ENCODE data around the gene ACAT1. TPM values are rescaled to one million over a fixed set of nuclear protein-coding genes. Genes with fewer than 3 reads are reported as not detected.
"Not testable (repeated sequence)": the region's sequence is repeated elsewhere in the genome, so short reads cannot be mapped to it uniquely, and the experiment has no call there.

Gene ACAT1
- total RNA-seq, 1 donor from 2014 or later = 39.4 TPM

DNA sequence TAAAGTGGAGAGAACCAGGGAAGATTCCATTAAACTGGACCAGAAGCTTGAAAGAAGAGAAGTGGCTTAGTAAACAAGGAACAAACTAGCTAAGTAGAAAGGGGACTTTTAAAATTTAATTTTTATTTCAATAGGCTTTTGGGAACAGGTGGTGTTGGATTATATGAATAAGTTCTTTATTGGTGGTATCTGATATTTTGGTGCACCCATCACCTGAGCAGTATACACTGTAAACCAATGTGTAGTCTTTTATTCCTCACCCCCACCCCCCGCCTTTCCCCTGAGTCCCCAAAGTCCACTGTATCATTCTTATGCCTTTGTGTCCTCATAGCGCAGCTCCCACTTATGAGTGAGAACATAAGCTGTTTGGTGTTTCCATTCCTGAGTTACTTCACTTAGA lies 7.4 kb downstream of the ACAT1 start:
- Mint-ChIP-seq H3K36me3 (ENCODE audit: unreplicated experiment) (no peaks in the 10 kb centered on the region), H3K9me3 (ENCODE audit: unreplicated experiment) (no peaks in the 10 kb centered on the region), H3K27ac (ENCODE audit: unreplicated experiment) (no peak overlapping the region), H3K27me3 (ENCODE audit: unreplicated experiment) (peaks cover 5% of the 10 kb centered on the region), H3K4me1 (ENCODE audit: low read depth, unreplicated experiment) (peaks cover 2% of the 10 kb centered on the region), H3K4me3 (ENCODE audit: unreplicated experiment) (no peak overlapping the region)
- TF ChIP-seq, protein P1, sequence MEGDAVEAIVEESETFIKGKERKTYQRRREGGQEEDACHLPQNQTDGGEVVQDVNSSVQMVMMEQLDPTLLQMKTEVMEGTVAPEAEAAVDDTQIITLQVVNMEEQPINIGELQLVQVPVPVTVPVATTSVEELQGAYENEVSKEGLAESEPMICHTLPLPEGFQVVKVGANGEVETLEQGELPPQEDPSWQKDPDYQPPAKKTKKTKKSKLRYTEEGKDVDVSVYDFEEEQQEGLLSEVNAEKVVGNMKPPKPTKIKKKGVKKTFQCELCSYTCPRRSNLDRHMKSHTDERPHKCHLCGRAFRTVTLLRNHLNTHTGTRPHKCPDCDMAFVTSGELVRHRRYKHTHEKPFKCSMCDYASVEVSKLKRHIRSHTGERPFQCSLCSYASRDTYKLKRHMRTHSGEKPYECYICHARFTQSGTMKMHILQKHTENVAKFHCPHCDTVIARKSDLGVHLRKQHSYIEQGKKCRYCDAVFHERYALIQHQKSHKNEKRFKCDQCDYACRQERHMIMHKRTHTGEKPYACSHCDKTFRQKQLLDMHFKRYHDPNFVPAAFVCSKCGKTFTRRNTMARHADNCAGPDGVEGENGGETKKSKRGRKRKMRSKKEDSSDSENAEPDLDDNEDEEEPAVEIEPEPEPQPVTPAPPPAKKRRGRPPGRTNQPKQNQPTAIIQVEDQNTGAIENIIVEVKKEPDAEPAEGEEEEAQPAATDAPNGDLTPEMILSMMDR (IDR thresholded peaks at IDR 0.05; ENCODE audit: partially characterized antibody, unreplicated experiment) = no peak
- no peak for DNase-seq

DNA sequence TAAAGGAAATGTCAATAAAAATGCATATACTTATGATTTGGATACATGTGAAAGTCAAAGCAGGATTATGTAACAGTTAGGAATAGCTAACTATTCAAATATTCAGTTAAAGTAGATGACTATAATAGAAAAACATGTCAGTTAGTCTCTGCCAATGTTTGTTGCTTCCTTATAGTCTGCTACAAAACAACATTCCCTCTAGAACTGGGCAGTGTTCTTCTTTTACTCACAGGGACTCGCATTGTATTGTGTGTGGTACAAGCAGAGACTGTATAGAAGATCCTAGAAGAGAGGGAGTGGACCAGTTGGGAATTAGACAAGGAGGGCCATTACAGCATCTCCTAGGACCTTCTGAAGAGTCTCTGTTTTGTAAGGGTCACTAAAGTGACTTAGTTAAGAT lies 10.6 kb downstream of the ACAT1 start:
- H3K9me3 Mint-ChIP-seq (ENCODE audit: unreplicated experiment) = peaks cover under 1% of the 10 kb centered on the region
- DNase-seq = no peak
- no peaks in the 10 kb centered on the region for H3K4me1 Mint-ChIP-seq (ENCODE audit: low read depth, unreplicated experiment)
- H3K4me3 Mint-ChIP-seq (ENCODE audit: unreplicated experiment) = no peak overlapping the region
- TF ChIP-seq, protein P1 (IDR thresholded peaks at IDR 0.05; ENCODE audit: partially characterized antibody, unreplicated experiment) = no peak
- H3K27ac Mint-ChIP-seq (ENCODE audit: unreplicated experiment) = no peak overlapping the region
- H3K27me3 Mint-ChIP-seq (ENCODE audit: unreplicated experiment) = no peaks in the 10 kb centered on the region
- H3K36me3 Mint-ChIP-seq (ENCODE audit: unreplicated experiment) = no peaks in the 10 kb centered on the region

DNA sequence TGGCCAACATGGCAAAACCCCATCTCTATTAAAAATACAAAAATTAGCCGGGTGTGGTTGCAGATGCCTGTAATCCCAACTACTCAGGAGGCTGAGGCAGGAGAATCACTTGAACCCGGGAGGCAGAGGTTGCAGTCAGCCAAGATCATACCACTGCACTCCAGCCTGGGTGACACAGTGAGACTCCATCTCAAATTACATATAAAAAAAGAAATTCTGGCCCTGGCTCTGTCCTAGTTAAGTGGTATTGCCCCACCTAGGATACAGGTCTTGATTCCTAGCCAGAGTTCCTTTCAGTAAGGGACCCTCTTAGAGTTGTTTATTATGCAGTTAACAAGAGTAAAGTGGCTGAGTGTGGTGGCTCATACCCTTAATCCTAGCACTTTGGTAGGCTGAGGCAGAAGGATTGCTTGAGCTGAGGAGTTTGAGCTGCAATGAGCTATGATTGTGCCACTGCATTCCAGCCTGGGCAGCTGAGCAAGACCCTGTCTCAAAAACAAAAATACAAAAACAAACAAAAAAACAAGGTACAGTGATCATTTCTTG lies 11.7 kb downstream of the ACAT1 start:
- H3K4me3 Mint-ChIP-seq (ENCODE audit: unreplicated experiment); H3K27ac Mint-ChIP-seq (ENCODE audit: unreplicated experiment); H3K27me3 Mint-ChIP-seq (ENCODE audit: unreplicated experiment); H3K4me1 Mint-ChIP-seq (ENCODE audit: low read depth, unreplicated experiment); DNase-seq; H3K9me3 Mint-ChIP-seq (ENCODE audit: unreplicated experiment); H3K36me3 Mint-ChIP-seq (ENCODE audit: unreplicated experiment): not testable (repeated sequence)

DNA sequence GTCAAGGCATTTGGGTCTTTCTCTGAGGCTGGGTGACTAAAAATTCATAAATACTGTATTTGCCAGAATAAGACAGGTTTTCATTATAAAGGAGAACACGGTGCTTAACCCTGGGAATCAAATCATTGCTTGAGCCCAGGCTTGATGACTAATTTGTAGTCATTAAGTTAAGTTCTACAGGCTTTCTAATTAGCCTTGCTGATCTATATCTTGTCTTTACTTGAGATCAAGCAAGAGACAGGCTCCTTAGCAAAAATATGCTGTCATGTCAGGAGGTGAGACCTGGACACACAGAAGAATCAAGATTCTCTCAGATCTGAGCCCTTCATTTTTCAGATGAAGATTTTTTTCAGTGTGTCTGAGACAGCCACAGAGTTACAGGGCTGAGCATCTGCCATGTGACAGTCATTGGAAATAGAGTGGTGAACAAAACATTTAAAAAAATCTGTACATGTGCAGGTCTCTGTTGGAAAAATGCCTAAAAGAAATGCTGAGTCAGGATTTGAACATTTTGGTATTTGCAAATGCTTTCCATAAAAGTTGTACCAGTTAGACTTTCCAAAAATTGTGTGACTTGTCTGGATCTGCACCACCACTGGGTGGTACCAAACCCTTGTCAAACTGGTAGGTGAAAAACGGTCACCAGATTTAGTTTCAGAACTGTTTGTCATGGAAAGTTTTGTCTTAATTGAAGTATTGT lies 14.6 kb downstream of the ACAT1 start:
- Mint-ChIP-seq H3K9me3 (ENCODE audit: unreplicated experiment) (peaks cover 1% of the 10 kb centered on the region), H3K27me3 (ENCODE audit: unreplicated experiment) (no peaks in the 10 kb centered on the region), H3K27ac (ENCODE audit: unreplicated experiment) (no peak overlapping the region), H3K4me3 (ENCODE audit: unreplicated experiment) (no peak overlapping the region), H3K36me3 (ENCODE audit: unreplicated experiment) (no peaks in the 10 kb centered on the region), H3K4me1 (ENCODE audit: low read depth, unreplicated experiment) (no peaks in the 10 kb centered on the region)
- no peak for DNase-seq
- TF ChIP-seq, protein P1 (IDR thresholded peaks at IDR 0.05; ENCODE audit: partially characterized antibody, unreplicated experiment) = no peak

DNA sequence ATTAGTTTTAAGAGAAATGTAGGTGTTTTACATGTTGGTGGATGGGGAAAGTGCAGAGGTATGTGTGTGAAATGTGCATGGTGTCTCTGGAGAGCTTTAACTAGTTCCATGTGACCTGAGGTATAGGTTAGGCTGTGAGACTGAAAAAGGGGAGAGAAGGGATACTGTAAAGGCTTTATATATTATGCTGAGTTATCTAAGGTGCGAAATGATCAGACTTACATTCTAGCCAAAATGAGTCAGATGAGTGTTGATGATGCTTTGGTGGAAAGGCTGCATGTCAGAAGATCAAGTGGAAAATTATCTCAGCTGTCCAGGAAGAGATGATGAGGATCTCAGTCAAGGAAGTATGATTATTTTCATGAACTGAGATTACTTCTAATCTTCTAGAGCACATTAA lies 15.8 kb downstream of the ACAT1 start:
- no peak overlapping the region for H3K27ac Mint-ChIP-seq (ENCODE audit: unreplicated experiment)
- H3K36me3 Mint-ChIP-seq (ENCODE audit: unreplicated experiment) = no peaks in the 10 kb centered on the region
- no peak overlapping the region for H3K4me3 Mint-ChIP-seq (ENCODE audit: unreplicated experiment)
- DNase-seq = no peak
- no peaks in the 10 kb centered on the region for H3K4me1 Mint-ChIP-seq (ENCODE audit: low read depth, unreplicated experiment)
- no peaks in the 10 kb centered on the region for H3K27me3 Mint-ChIP-seq (ENCODE audit: unreplicated experiment)
- H3K9me3 Mint-ChIP-seq (ENCODE audit: unreplicated experiment) = peaks cover 1% of the 10 kb centered on the region
- TF ChIP-seq, protein P1 (IDR thresholded peaks at IDR 0.05; ENCODE audit: partially characterized antibody, unreplicated experiment) = no peak

All from glutamatergic neuron (in vitro differentiated cells).